NCI-H2227 (cell line): Measurements from ENCODE around the gene GAN.
"Not testable (repeated sequence)": the region's sequence is repeated elsewhere in the genome, so short reads cannot be mapped to it uniquely, and the experiment has no call there.

Experiments
- DNase-seq: peaks from one replicate; lab custom pipeline; 2025; ENCODE audit not compliant: unreplicated experiment; lab: John Stamatoyannopoulos, UW

GAN gene

DNA sequence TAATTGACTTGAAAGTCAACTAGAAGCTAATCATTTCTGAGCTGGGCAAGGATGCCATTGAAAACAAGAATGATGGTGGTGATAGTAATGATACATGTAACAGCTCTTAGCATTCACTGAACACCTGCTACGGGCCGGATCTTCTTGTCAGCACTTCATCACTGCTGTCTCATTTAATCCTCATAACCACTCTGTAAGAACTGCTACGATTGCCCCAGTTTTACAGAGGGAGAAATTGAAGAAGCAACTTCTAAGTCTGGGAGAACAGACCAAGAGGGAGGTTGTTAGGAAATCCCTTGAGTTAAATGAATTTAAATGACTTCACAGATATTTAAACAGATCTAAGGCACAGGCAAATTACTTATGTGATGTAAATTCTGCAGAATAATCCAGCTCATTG is 7.0 kb upstream of the GAN start:
- DNase-seq, result peak; percentile 5

DNA sequence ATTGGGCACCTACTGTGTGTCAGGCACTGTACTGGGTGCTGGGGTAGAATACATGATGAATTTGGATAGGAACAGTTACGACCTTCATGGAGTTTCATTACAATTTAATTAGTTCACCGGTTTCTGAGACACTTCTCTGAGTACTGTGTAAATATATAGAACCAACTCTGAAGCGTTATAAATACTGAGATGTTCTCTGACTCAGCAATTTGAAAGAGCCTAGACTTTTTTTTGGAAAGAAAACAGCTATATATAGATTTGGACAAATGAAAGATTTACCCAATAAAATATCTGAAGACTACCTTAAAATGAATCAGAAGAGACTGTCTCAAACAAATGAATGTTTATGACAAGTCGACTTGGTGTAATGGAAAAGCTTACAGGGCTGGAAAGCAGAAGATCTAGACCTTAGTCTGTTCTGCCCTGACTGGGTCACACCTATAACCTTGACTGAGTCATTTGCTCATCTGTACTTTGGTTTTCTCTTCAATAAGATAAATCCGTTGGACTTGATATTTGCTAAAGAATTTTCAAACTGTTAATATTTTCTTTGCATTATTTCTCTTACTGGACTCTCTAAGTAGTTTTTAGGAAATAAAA is 4.6 kb upstream of the GAN start:
- DNase-seq, result no peak

DNA sequence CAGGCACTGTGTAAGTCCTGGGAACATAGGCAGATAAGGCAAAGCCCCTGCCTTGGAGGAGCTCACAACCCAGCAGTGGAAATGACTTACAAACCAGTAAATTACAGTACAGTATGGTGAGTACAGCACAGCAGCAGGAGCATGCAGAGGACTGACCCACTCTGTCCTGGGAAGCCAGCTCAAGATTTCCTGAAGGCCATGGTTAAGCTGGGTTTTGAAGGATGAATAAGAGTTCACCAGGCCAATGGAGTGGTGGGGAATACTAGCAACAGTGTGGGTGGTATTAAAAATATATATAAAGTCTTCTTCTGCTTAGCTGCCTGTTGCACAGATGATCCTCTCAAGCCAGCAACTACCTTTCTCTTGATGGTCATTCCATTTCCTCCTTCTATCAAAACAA is 3.0 kb upstream of the GAN start:
- no peak for DNase-seq

DNA sequence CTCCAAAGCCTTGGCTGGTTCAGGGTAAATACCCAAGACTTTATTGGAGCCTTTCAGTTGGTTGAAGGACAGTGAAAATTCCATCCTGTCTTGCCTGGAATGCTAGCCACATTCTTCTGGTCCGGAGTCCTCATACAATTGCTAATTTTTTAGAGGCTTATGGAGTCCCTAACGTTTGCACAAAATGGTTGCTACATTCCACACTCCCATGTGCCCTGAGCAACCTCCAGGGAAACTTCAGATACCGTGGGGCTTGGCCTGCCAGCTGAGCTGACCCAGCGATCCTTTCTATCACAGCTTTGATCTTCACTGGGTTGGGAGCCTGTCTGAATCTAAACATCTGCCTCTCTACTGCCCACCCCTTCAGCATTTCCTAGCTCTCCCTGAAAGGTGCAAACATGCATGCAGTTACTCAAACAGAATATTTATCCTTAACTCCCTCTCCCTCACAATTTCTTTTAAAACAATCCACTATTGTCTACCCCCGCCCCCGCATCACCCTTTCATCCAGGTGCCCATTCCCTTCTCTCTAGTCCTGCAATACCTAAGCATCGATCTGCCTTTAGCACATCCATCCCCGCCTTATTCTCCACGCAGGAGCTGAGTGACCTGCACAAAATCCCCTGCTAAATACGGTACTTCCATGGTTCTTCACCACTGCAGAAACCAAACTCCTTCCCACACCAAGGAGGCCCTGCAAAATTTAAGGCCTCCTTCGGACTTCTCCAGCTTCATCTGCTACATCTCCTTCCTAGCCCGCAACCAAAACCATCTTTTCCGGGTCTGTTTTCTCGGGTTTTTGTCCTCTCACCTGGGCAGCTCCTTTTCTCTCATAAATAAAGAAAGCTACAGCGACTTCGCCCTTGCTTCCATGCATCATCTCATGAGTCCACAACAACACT is 810 bp upstream of the GAN start:
- peak; percentile 3 for DNase-seq

DNA sequence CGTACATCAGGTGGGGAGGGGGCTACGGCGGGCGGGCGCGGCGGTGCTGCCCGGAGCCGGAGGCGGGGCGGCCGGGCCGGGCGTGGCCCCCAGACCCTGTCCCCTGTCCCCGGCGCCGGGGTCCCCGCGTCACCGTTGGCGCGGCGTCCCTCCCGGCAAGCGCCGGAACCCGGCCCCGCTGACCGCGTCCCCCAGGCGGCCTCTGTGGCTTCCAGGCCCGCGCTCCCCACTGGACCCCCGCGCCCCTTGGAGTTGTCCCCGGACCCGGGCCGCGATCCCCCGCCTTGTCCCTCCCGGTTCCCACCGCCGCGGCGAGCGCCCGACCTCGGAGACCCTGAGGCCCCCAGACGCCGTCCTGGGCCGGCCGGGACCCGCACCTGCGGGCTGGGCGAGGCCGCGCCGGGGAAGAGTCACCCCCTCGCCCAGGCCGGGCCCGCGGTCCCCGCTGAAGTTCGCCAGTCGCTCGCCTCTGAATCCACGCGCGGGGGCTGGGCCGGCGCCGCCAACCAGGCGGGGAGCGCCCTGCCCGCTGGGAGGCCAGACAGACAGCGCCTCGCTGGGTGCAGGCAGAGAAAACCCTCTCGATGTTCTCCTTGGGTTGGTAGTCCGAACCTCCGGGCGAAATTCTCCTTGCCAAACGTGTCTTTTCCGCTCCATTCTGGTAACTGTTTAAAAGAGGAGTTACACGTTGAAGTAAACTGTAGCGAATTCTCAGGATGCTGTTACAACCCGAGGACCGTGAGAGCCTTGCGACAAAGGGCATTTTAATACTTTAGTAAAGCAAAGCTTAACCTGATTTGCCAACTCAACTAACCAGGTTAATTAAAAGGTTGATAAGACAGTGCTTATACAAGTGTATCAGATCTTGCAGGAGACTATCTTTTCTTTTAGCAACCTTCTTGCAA is 761 bp downstream of the GAN start:
- peak; percentile 22 for DNase-seq

DNA sequence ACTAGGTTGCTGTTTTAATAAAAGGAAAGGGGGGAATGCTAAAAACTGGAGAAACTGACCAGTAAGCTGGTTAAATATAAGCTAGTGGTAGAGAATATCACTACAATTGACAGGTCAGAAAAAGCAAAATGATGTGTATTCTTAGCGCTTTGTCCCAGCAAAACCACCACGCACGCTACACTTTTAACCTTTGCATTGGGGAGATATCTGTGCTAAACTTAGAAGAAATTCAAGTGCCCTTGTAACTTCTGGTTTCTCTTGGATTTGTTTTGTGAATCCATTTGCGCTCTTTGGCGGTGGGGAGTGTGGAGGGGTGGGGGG is 1.4 kb downstream of the GAN start:
- DNase-seq, result no peak

DNA sequence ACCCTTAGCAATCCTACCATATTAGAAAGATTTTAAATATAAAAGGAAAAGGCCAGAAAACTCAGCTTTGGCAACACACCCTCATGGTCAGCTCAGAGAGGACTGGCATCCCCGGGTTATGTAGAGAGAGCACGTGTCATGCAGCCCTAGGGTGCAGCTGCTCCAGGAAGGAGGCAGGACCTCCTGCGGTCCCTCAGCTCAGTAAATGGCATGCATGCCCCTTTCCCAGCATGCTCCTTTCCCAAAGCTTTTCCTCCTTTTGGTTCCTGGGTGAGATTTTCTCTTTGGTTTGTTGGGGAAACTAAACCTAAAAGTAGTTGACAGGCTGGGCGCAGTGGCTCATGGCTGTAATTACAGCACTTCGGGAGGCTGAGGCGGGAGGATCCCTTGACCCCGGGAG is 3.9 kb downstream of the GAN start:
- DNase-seq, result peak; percentile 4

DNA sequence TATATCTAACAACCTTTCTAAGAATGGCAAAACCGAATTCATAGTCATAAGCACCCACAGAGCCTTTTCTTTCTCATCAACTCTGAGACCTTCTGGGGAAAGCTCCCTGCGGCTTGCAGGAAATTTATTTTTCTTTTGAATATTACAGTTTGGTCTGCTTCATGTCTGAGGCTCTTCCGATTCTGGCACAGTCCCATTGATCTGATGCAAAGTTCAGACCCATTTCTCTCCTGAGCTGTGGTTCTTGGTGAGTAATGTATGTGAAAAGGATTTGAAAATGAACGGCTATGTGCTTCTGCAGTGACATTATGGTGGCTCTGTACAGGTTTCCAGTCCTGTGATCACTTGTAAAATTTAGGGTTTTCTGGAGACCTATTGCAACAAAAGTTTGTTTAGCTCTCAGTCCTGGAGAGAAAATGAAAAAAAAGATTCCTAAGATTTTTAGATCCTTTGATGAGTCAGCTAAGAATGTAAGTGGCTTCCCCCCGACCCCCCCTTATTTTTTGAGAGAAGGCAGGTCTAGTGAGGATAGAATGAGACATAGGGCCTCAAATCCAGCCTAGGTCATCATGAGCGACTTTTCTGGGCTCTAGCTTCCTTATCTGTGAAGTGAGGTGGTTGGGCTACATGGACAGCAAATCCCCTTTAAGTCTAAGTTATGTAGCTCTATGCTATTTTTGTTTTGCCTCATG is 4.6 kb downstream of the GAN start:
- DNase-seq, result no peak

DNA sequence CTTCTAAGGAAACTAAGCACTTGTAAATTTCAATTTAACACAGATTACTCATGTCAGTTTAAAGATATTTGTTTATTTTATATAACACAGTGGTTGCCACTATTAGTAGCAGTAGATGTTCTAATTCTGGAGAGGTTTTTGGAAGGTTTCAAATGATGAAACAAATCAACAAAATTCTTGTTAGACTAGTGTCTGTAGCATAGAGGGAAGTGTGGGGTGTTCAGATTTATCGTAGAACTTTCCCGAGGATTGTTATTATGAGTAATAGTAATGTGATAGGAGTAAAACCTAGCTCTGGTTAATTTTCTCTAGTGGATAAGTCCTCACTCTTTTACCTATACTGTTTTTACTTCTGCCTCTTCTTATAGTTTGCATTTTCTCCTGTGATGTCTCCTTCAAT is 6.3 kb downstream of the GAN start:
- no peak for DNase-seq

DNA sequence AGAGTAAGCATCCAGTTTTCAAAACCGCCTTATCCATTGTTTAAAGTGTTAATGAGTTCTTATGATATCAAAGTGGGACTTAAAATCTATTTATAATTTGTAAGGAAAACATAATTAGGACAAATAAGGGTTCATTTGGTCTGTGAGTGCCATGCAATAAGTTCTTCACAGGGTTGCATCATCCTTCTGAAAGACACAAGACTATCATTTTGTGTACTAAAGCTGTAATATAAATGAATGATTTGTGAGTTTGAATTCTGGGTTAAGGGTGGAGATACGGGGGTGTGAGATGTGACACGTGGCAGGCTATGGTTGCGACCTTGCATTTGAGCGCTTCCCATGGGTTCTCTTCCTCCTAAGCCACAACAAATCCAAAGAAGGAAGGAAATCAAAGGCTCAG is 6.8 kb downstream of the GAN start:
- no peak for DNase-seq

DNA sequence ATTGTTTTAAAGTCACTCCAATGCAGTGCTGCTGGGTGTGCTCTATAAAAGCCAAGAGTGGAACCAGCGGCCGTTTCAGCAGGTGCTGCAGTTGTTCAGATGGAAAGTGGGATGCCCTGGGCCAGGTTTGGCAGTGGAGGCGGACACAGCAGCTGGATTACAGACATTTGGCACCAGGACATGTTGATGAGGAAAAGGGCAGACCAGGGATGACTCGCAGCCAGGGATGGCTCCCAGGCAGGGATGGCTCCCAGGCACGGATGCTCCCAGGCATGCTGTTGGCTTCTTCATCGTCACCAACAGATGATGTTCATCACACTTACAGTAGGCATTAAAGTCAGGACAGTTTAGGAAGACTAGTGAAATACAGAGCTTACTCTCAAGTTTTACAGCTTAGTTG is 10.0 kb downstream of the GAN start:
- DNase-seq, result no peak

DNA sequence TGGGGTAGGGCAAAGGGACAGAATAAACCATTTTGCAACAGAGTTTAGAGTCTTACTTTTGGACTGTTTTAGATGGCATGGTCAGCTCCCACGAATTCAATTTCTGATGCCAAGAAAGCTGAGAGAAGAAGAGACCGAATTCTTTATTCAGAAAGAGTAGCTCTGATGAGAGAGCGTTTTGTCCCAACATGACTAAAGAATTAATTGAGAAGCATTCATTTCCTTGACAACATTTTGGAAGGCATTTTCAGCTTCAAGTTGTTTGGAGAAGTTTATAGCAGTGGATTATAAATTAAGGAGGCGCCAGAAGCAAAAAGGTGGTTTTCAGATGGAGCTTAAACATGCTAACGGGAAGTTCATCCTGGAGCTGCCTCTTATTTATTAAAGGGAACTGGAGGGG is 12.2 kb downstream of the GAN start:
- no peak for DNase-seq

DNA sequence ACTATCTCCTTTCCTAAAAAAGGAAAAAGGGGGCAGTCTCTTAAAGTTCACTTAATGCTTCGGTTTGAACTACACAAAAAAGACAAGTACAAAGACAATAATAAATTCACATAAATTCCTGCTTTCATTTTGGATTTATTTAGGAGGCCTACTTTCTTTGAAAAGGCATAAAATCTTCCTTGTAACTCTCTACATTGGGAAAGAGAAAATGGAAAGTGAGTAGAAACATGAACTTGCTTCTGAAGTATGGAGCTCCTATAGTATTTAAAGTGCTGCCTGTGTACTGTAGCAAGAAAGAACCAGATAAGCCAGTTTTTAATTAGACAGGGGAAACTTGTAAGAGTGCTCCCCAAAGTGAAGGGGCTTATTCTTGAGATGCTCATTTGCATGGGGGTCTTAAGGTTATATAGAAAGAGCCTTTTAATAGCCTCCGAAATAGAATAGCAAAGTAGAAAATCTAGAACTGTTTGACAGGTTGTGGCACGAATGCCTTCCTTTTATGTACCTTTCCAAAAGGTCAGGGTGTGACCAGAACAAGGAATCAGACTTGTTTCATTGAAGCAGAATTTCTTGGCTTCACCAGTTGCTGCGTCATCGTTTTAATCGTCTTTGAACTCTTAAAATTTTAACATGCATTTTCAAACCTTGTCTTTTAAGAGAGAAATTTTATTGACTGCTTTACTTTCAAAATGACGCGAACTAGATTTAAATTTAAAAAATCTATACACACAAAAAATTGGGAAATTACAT is 12.9 kb downstream of the GAN start:
- no peak for DNase-seq

DNA sequence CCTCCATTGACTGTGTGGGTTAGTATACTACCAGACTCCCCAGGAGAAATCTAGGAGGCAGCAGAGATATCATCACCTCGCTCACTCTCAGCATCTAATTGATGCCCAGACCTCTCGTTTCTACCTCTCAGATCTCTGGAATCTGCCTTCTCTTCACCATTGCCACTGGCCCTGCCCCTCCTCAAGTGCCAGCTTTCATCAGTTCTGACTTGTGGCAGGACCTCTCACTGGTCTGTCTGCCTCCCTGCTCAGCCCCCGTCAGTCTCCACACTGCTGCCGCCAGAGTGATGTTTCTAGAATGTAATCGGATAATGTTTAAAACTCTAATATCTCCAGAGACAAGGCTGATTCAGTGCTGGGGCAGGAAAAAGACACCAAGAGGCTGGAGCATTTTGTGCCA is 15.2 kb downstream of the GAN start:
- DNase-seq, result no peak

DNA sequence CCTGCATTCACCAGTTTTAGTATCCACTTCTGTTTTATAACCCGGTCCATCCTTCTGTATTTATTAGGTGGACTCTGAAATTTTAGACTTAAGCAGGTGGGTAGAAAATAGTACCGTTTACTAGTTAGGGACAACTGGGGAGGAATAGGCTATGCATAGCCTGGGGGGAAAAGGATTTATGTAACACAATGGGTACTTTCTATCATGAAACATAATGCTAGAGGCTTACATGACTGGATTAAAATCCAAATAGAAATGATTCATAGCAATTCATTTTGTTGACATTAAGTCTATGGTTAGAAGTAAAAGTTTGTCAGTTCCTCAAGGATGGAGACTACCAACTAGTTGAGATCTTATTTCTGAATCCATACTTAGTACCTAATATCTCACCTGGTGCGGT is 18.6 kb downstream of the GAN start:
- DNase-seq, result no peak

DNA sequence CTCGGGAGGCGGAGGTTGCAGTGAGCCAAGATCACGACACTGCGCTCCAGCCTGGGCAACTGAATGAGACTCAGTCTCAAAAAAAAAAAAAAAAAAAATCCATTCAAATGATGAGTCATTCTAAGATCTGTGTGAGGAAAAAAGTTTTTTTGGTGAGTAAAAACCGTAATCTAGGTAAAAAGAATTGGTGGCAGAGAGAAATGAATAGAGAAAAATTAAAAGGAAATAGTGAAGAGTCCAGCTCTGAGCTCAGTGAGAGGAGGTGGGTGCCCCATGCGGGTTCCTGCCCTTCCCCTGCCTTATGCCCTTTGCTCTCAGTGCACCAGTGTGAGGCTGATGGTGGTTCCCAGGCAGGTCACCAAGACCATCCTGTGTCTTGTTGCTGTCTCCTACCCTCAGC is 20.9 kb downstream of the GAN start:
- DNase-seq, result no peak

DNA sequence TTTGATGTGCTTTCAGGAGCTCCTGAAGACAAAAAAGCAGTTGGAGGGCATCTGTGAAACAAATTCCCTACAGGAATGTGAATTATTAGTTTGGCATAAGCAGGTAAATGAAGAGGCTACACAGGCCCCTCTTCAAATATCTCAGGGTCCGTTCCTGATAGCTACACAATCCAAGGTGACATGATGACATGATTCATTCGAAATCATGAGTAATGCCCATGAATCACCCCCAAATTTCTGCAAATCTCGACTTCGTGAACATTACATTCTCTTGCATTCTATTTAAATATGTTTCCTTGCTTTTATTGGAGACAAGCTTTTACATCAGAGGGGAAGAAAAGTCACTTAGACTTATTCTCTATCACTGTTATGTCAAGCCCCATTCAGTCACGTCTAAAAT is 22.3 kb downstream of the GAN start:
- no peak for DNase-seq

DNA sequence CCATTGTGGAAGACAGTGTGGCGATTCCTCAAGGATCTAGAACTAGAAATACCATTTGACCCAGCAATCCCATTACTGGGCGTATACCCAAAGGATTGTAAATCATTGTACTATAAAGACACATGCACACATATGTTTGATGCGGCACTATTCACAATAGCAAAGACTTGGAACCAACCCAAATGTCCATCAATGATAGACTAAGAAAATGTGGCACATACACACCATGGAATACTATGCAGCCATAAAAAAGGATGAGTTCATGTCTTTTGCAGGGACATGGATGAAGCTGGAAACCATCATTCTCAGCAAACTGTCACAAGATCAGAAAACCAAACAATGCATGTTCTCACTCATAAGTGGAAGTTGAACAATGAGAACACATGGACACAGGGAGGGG is 30.4 kb downstream of the GAN start:
- DNase-seq, result not testable (repeated sequence)

DNA sequence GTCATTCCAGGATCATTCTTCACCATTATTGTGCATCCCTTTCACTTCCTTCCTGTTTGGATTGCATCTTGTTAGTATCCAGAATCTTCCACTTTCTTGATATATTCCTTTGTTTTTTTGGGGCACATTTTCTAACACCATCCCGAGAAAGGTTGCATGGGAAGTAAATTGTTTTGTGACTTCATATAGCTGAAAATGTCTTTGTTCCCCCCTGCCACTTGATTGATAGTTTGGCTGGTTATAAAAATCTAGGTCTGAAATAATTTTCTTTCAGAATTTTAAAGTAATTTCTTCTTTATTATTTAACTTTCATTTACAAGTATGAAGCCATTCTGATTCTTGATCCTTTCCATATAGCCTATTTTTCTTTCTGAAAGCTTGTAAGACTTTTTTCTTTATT is 32.7 kb downstream of the GAN start:
- DNase-seq, result no peak

DNA sequence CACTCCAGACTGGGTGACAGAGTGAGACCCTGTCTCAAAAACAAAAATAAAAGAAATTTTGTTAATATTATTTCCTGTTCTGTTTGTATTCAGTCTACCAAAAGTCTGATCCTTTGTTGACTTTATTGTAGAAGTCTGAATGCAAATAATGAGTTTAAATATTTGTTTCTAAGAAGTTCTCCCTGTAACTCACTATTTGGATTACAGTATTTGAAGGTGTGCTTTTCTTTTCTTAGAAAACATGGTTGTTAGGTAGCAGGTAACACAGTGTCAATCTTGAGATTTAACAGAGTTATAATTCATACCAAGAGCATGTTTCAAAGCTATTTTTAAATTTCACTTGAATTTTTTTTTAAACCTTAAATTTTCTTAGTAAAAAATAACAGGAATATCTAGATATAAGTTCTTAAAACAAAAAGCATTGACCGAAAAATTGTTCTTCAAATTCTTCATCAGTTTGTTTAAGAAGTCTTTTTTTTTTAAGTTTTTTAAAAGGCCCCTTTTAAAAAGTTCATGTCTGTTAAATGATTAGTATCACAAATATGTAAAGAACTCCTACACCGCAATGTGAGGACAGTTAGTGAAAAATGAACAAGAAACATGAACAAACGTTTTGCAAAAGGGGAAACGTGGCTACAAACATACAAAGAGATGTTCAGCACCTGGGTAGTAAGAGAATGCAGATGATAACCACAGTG is 35.0 kb downstream of the GAN start:
- DNase-seq, result no peak
